Activated CD4-positive, alpha-beta T cell treated with anti-CD3 and anti-CD28 coated beads, Interleukin-2, amount 50 U/mL, for 16 hours (primary cell): ENCODE data around the gene PRAC1.
A peak's percentile ranks its signal among the peaks of the same experiment; 100 is the strongest.

Experiments
- DNase-seq: peaks from one replicate; pipeline ENCODE4 v3.0.0-alpha.2; 2020

The PRAC1 gene

DNA sequence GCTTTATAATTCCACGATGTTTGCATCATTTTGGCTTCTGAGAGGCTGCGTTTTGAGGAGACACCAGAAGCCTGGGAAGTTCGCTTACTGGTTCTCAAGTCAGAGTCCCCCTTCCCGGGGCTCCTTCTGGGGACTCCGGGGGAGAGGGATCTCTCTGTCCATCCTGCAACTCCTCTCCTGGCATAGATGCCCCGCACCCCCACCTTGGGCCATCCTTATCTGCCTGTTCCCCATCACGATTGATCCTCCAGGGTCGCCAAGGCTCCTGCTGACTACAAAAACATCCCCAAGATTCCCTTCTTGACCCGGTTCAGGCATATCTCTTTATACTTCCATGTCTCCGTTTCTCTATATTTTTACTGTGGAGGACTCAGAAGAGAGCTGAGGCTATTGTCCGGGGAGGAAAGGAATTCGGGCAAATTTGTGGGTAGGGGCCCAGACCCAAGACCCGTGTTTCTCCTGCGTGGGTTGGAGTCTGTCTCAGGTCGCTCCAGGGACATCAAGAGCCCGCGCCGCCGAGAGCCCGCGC, 24.7 kb upstream of the PRAC1 start:
- DNase-seq, result no peak

DNA sequence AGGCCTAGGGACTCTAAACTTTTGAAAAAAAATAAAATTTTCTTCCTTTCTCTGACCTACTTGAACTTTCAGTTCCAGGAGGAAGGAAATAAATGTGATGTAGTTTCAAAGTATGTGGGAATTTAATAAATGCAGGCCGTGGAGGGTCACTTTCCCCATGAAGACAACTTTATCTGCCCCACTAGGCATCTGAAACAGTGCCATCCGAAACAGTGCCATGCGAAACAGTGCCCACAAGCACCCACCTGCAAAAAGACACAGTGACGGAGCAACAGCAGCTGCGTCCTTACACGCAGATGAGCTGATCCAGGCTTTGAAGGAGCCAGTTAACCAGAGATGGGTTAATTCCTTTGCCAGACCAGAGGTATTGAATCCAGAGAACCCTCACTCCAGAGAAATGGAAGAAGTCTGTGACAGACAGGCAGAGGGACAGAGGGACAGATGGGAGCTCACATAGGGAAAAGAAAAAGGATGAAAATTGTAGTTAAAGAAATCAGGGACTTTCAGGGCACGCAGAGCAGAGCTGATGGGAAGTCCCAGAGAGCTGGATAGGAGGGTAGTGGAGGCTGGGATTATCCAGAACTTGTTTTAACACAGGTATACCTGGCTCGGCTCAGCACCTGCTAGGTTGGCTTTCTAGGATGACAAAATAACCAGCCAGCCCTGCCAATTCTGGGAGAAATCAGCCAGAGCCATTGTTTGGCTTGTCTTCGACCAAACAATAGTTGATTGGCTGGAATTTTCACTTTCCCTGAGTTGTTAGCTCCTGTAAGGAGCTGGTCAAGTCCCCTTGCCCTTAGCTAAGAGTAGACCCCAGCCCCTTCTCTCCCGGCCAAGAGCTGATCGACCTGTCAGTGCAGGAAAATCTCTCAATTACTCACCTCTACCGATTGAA, 23.3 kb upstream of the PRAC1 start:
- DNase-seq, result no peak

DNA sequence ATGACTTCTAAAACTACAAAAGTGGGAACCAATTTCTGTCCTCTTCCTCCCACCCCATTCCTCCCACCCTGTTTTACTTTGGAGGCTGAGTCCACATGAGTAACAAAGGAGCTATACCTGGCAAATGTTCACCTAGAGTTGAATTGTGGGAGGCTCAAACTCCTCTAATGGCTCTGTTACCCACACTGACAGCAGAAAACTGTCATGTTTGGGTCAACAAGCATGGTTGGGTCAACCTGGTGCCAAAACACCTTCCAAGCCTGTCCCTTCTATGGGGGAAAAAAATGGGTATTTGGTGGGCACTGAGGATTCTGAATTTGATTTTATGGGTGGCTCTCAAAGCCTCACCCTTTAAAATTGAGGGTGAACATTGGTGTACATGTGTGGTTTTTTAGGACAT, 18.2 kb upstream of the PRAC1 start:
- DNase-seq, result no peak

DNA sequence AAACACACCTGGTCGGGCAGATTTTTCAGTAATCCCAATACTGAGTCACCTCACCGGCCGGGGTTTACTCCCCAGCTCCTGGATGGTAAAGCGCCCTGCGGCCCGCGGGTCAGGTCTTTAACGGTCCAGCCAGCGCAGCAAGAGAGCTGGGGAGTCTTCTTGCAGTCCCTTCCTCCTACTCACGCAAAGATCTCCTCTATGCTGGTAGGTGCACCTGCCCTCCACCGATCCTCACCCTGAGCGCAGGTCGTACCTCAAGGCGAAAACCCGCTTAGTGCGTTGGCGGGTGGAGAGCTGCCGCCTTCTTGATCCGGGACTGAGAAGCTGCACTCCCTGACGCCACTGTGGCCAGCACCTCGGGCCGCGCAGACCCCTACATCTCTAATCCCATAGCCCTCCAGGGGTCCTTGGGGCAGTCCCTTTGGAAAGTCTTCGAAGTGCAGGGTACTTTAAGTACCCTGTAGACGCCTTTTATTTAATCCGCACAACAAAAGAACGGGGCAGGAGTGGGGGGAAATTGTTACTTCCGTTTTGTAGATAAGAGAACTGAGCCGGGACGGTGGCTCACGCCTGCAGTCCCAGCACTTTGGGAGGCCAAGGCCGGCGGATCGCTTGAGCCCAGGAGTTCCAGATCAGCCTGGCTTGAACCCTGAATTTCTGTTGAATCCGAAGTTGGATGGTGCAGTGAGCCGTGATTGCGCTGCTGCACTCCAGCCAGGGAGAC, 16.6 kb upstream of the PRAC1 start:
- no peak for DNase-seq

DNA sequence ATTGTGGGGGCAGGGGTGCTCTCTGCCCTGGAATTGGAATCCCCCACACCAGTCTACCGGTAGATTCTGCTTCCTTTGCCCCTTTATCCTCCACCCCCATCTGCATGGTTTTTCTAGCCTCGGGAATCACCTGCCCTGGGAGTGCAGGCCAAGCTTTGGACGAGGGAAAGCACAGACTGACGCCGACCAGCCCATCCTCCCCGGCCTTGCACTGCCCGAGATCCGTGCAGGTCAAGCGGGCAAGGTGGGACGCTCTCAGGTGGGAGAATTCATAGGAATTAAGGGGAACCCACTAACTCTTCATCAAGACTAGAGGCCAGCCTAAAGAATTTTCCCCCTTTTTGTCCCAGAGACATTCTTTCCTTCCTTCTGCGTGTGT, 16.1 kb upstream of the PRAC1 start:
- no peak for DNase-seq

DNA sequence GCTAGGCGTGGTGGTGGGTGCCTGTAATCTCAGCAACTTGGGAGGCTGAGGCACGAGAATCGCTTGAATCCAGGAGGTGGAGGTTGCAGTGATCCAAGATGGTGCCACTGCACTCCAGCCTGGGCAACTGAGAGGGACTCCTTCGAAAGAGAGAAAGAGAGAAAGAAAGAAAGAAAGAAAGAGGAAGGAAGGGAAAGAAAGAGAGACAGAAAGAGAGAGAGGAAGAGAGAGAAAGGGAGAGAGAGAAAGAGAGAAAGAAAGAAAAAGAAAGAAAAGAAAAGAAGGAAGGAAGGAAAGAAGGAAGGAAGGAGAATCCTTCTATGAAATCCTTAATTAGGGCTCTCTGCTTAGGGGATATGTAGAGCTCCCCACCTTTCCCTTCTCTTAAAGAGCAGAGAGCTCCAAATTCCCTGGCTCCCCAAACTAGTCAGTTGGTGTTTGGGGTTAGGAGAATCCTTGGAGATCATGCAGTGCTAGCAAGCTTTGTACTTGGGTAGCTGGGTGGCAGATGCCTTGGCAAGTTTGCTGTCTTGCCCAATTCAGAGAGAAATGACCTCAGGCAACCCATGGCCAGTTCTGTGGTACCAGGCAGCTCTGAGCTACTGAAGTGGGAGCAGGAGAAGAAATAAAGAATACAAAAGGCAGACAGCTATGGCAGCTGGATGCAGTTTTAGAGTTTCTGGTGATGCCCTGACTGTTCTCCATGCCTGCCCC, 15.2 kb upstream of the PRAC1 start:
- no peak for DNase-seq

DNA sequence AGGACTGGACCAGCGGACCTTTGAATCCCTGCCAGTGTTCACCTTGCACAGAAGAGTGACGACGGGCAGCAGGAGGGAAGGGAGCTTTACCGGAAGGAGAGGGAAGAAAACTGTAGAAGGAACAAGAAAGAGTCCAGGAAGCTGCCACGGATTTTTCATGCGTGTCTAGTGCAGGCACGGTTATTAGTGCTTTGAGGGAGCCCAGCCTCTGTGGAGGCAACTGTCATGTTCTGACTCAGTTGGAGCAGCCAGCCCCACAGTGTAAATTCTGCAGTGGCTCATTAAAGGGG, 12.7 kb upstream of the PRAC1 start:
- DNase-seq, result no peak

DNA sequence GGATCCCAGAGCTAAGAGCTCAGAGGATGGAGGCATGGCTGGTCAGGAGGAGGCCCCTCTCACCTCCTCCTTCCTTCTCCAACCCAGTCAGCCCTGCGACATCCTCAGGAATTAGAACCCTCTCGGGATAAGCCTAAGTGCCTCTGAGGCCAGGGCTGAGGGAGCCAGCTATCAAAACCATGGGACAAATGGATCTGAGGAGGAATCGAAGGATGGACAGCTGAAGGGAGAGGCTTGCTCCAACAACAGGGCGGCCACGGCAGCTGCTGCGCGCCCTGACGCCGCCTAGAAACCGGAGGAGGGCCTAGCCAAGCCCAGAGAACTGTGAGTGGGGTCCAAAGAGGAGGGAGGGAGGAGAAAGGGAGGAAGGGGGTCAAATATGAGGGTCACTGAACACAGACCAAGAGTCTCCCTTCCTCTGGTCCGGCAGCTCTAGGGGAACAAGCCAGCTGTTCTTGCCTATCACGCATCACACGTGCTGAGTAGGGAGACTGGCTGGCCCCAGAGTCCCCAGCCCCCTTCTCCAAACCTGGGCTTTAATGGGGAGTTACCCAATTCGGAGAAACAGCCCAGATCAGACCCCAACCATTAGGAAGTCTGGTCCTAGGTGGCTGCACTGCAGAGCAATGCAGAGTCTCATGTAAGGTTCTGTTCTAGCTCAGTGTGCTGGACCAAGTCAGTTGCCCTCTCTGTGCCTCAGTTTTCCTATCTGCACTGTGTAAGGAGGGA, 12.2 kb upstream of the PRAC1 start:
- DNase-seq, result no peak

DNA sequence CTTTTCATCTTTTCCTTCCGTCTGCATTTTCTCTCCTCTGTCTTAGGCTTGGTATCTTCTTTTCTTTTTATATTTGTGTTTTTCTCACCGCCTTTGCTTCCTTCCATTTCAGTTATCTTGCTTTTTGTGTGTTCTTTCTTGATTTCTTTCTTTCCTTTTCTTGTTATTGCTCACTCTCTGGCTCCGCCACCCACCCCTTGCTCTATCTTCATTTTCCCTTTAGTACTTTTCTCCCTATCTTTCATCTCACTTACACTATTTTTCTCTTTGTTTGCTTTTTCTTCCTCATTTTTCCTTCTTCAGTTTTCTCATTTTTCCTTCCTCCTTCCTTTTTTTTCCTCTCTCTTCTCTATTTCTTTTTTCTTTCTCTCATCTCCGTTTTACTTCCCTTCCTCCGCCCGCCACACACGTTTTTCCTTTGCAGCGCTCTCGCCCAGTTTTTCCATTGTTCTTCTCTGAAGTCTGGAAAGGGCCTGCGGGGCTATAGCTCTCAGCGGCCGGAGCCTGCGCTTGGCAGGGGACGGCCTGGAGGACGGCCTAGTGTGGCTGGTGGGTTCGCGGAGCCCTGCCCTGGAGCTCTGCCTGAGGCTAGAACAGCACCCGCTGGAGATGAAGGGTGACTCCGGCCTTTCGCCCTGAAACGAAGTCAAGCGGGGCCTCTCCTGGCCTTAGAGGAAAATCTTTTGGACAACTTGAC, 11.5 kb upstream of the PRAC1 start:
- DNase-seq, result no peak

DNA sequence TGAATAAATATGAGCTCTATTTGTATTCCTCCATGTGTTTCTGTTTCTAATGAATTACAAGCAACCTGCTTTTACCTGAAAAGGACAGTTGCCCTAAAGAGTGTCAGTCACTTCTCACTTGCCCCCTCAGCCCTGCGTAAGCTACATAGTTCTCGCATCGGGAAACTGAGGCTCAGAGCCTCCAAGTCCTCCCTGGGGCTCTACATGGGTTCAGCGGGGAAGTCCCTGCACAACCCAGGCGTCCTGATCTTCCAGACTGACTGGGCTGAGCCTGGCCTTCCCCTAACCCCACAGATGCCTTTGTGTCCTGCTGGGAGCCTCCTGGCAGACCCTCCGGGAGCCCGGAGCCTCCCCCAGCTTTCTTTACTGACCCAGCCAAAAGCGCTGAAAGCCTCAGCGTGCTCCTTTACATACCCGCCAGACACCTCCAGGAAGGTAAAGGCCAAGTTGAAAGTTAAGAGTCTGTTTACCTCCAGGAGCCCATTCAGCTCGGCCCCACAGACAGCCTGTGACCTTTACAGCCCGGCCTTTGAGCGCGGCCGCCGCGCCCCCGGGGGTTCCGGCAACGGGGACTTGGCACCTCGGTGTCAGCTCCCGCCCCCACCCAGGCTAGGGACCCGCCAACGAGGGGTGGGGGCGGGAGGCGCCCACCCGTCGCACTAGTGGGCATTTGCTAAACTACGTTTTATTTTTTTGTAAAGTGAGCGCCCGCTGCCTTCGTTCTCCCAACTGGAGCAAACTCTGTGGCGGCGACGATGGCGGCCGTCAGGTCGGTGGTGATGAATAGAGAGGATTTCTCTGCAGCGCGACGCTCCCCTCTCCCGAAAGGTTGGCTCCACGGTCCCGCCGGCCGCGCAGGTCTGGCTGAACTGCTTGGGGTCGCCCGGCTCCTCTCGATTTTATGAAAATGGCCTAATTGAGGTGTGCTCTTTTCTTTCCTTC, 10.6 kb upstream of the PRAC1 start:
- no peak for DNase-seq

DNA sequence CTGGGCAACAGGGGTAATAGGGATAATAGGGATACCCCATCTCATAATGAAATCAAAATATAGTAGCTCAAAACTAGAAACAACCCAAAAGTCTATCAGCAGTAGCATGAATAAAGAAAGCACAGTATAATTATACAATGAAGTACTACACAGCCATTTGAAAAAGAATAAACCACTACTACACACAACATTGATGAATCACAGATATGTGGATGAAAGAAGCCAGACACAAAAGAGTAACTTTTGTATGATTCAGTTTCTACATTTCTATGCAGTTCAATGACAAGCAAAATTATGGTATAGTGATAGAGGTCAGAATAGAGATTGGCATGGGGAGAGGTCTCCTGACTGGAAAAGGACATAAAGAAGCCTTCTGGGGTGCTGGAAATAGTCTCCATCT, 9.0 kb upstream of the PRAC1 start:
- no peak for DNase-seq

DNA sequence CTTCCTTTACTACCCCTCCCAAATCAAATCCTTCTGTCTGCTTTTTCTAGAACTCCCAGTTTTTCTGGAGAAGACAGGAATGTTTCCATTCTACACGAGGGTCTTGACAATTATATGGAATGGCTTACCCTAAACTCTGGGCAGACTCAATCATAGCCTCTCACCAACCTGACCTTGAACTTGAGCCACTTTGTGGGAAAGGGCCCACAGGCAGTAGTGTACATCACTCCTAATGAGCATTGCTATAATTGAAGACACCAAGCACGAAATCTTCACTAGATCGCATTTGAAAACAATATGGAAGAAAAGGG, 7.9 kb upstream of the PRAC1 start:
- no peak for DNase-seq

DNA sequence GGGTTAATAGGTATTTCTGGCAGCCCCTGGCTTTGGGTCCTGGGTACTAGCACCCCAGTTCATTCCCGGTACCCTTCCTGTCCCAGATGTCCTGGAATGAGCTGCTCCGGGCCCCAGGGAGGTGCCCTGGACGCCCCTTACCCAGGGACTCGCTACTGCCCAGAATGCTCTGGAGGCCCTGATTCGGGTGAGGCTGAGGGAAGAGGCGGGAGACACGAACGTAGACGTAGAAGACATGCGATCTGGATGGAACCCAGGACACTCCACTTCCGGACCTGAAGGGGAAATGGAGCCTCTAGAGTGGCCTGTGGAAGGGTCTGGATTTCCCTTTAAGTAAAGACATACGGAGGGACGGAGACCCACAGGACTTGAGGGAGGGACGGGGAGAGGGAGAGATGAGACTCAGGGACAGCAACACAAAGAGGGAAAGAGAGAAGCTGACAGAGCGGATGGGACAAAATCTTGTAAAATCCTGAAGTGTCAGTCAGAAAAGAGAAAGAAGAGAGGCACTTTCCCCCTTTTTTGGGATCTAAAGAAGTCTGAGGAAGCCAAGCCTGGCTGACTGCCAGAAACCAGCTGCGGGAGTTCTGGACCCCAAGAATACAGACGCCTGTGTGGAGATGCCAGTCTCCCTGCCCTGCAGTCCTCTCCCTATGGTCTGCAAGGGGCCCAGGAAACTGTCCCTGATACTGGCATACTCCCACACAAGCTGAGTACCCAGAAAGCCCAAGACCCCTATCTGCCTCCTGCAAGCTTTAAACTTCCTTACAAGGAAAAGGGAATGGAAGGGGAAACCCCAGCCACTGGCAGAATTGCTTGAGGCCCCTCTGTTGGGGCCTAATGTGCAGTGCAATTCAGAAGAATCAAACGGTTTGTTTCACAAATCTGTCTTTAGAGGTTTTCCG, 7.3 kb upstream of the PRAC1 start:
- DNase-seq, result no peak

DNA sequence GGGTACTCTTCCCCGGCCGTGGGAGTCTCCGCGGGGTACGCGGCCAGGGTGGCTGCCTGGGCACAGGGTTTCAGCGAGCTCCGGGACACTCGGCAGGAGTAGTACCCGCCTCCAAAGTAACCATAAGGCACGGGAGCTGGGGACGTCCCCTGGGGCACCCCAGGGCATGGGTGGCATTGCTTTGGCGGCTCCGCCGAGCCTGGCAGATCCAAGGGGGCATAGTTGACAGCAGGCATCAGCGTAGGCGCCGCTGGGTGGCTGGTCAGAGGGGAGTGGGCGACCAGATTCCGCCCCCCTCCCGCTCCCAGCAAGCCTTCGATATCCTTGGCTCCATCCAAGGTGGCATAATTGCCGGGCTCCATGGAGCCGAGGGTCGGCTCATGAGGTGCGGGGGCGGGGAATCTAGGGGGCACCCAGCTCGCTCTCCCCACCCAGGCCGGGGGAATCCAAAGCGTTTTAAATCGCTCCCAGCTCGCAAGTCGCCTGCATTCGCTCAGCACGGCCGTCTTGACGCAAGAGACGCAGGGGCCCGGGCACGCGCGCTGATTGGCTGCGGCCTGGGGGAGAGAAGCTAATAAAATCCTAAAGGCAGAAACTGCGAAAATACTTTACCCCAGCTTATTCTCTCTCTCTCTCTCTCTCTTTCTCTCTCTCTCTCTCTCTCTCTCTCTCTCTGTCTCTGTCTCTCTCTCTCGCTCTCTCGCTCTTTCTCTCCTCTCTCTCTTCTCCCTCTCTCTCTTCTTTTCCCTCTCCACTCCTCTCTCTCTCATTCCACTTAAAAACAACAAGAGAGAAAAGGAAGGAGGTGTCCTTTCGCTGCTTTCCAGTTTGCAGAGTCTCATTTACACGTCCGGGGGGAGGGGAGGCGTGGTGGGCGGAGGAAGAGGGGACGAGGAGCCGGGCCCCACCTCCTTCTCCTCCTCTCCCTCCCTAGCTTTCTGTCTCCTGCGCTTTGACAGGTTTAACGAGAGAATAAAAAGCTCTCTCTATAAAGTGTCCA, 6.2 kb upstream of the PRAC1 start, which contains the start of gene HOXB13:
Gene HOXB13, minus strand, starts transcription at position 519 of the 1,000 bp plus-strand sequence. Its CDS starts 157 bp downstream, at position 362.
- DNase-seq, result peak; percentile 41

DNA sequence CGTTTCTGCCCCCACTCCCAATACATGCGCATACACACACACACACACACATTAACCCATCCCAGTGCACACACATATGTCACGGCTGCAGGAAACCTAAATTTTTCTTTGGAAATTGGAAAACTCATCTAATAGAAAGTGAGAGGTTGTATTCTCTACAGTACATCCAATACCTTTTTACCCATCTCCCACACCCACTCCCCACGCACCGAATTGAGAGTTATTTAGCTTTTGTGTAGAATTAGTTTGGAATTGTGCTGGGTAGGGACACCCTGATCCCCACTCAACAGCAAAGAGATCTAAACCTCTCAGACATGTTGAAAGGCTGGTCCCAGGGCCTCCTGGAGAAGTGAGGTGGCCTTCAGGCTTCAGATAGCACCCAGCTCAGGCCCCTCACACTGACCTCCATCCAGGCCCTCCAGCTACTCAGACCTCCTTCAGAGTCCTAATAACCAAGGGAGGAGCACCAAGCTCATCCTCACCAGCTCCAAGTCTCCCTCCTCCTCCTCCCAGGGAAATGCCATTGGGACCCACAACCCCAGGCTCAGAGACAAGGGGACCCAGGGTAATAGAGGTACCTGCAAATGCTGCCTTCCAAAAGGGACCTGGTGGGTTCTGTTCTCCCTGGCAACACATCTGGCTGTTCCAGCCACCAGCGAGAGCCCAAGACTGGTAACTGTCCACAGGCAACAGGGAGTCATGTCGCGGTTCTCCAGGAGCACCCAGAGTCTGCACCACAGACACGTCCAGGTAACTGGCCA, 5.3 kb upstream of the PRAC1 start:
- DNase-seq, result no peak

DNA sequence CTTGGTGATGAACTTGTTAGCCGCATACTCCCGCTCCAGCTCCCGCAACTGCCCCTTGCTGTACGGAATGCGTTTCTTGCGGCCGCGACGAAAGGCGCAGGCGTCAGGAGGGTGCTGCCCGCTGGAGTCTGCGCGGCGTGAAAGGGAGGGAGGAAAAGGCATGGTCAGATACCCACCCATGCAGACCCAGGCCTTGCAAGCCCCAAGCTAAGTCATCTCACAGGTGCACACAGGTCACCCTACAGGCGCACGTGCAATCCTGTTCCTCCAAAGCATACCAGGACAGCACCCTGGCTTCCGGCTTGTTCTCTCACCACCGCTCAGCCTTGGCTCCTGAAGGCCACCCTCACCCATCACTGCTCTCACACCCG, 4.6 kb upstream of the PRAC1 start:
- DNase-seq, result no peak

DNA sequence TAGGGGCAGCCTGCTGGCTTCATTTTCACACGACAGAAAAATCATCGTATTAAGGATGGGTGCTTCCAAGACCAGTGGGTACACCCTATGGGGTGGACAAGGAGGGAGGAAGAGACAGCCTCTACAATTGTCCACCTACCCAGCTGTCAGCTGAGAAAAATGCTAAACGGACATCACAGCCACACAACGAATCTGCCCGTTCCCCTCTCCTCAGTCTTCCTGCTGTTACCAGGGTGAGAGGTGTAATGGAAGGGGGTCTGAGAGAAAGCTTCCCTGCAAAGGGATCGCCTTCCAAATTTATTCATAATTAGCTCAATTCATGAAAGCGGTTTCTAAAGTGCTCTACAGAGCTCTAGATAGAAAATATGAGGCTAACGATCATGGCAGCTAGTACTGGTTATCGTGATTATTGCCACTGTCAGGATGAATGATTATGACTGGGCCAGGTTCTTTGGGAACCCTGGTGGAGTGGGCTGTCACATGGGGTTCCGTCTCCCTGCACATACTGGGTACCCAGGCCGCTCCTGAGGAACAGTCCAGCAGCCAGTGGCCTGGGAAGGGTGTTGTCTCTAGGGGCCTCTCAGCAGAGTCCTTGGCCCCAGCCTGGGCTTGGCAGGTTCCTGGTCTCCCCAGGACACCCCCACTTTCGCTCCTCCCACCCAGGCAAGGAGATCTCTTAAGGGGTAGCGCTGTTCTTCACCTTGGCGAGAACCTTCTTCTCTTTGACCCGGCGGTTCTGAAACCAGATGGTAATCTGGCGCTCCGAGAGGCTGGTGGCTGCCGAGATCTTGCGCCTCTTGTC, 4.0 kb upstream of the PRAC1 start:
- DNase-seq, result no peak
